Heart left ventricle (tissue), 16 donors: ENCODE measurements around the gene RAB43. TPM values are rescaled to one million over a fixed set of nuclear protein-coding genes. Genes with fewer than 3 reads are reported as not detected.

ENCODE experiments used
- ATAC-seq, 4 donors: fragments of 200-7000 bp; cut with Tn5 transposase; one replicate each; pipeline ENCODE4 v1.9.1; 2020 to 2022; ENCODE audit warnings: moderate library complexity in 4 of 4, mild to moderate bottlenecking in 3 of 4, moderate number of reproducible peaks in 1 of 4
- DNase-seq, 5 donors: peaks; one replicate each; pipeline ENCODE4 v3.0.0-alpha.2; 2020
- H3K27ac ChIP-seq, 12 donors: fragments of 200-600 bp; sonication (generic) in 4 of 12; one replicate each; pipeline versions ENCODE4 v1.5.0 to v1.8.0; 2016 to 2022; ENCODE audit warnings: mild to moderate bottlenecking in 2 of 12
- H3K27me3 ChIP-seq, 9 donors: fragments of 200-600 bp; sonication (generic) in 2 of 9; one replicate each; pipeline versions ENCODE4 v1.5.1 to v1.8.0; 2016 to 2022; ENCODE audit warnings: mild to moderate bottlenecking in 3 of 9
- H3K36me3 ChIP-seq, 9 donors: fragments of 200-600 bp; sonication (generic) in 2 of 9; one replicate each; pipeline versions ENCODE4 v1.5.0 to v1.8.0; 2018 to 2022; ENCODE audit warnings: mild to moderate bottlenecking in 2 of 9
- H3K4me1 ChIP-seq, 12 donors: fragments of 200-600 bp; sonication (generic) in 4 of 12; one replicate each; pipeline versions ENCODE4 v1.5.0 to v1.8.0; 2016 to 2022; ENCODE audit warnings: mild to moderate bottlenecking in 3 of 12
- H3K4me3 ChIP-seq, 12 donors: fragments of 200-600 bp; sonication (generic) in 4 of 12; one replicate each; pipeline versions ENCODE4 v1.5.0 to v1.8.0; 2017 to 2022; ENCODE audit warnings: mild to moderate bottlenecking in 9 of 12, moderate library complexity in 4 of 12
- H3K9me3 ChIP-seq, 12 donors: fragments of 200-600 bp; sonication (generic) in 4 of 12; one replicate each; pipeline versions ENCODE4 v1.5.0 to v1.8.0; 2016 to 2022; ENCODE audit warnings: mild to moderate bottlenecking in 1 of 12
- CTCF ChIP-seq, 12 donors: fragments of 200-600 bp; sonication (generic) in 4 of 12; IDR thresholded peaks; one replicate each; pipeline versions ENCODE4 v1.5.0 to v1.8.0; 2018 to 2022; ENCODE audit warnings: antibody characterized with exemption in 12 of 12, mild to moderate bottlenecking in 5 of 12
- POLR2A ChIP-seq, 2 donors: fragments of 450-650 bp; IDR thresholded peaks; one replicate each; pipeline ENCODE4 v1.6.1; 2017; ENCODE audit warnings: antibody characterized with exemption in 2 of 2, mild to moderate bottlenecking in 2 of 2, moderate library complexity in 2 of 2
- WGBS, 4 donors: extraction: QIAGEN DNeasy Blood & Tissue Kit in 2 of 4; methylation state at CpG; one replicate each; pipeline versions ENCODE4 v1.1.5 to v1.1.7; 2013 to 2018; 5-methylcytosine and 5-hydroxymethylcytosine counted together
- intact Hi-C, 10 donors: fragments of 100-400 bp; cut with DNase I; formaldehyde crosslinking; loops; one replicate each; pipeline versions ENCODE4 v1.11.1 to v1.14.2; 2022
- polyA plus RNA-seq, 2 donors: library from polyadenylated mRNA; stranded (reverse); fragments of 200-250 nt; gene quantifications; one replicate each; pipeline ENCODE4 v1.2.3, GENCODE V29; 2013
- total RNA-seq, 9 donors: library from RNA; depleted of rRNA in 2 of 9; stranded (reverse); fragments of >200 nt in 2 of 9; fragmentation: NEBNext Ultra II Directional in 3 of 9; extraction: Animal tissue kit (Norgen Biotek cat#: 25700) in 3 of 9; gene quantifications; one replicate each; pipeline versions ENCODE4 v1.1.0 to v1.2.4, GENCODE V29; 2016 to 2023
- donor health status: ischemic (EF 13 %, LVEDD 7.1; RV severe dilation, severe dysfunction).
- donor health status: healthy with polysubstance abuse.
- donor health status: DM: no; HTN: yes; CAD: no.
- donor health status: DM: no; HTN: no; CAD: no.
- donor health status: ischemic (EF 25% LVEDD 6.9; RV normal size, moderate dysfunction).
- donor health status: ischemic (EF 25% LVEDD 5.7; RV mildly dilated, moderate dysfunction).
- donor health status: healthy.
- donor health status: DM: yes; HTN: yes; CAD: no.
- donor health status: ischemic (EF 35%, LVEDD 5.7; RV mildly dilated, moderate dysfunction).
- donor health status: nonischemic (EF 11% LVEDD 7.7; RV severe dilation, severe dysfunction).
- donor health status: DM: yes; HTN: yes; CAD: no.
- donor health status: PGD.
- donor health status: ischemic (EF 29% LVEDD 5.4; RV normal size, mild dysfunction).
- donor health status: nonischemic (EF 23%, LVEDD 6.1; RV moderate dilation, normal function).

Gene RAB43
- total and polyA plus RNA-seq, 11 donors: 1.3 to 10.3 (median 3.3) TPM

DNA sequence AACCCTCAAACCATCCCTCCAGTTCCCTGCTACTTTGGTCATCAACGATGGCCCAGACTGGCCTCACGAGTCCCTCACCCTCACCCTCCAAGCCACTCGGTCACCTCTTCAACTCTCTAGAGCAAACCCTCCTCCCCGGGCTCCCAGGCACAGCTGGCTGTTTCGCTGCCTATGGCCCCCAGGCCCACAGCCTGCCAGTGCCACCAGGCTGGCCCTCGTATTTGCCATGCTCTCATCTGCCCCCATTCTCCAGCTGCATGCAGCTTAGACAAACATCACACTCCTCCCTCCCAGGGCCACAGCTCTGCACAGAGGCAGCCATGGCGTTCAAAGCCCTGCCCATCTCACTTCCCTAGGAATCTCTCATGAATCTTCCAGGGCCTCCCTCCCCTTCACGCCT lies 13.8 kb downstream of the RAB43 start:
- Histone ChIP-seq H3K27me3 (no peaks in the 10 kb centered on the region), H3K27ac (no peak overlapping the region), H3K9me3 (no peaks in the 10 kb centered on the region), H3K36me3 (peaks cover 0 to 69% (median 20%) of the 10 kb centered on the region in 9 donors), H3K4me3 (no peak overlapping the region), H3K4me1 (peaks cover 0 to 15% (median 3%) of the 10 kb centered on the region in 12 donors)
- no peak for TF ChIP-seq POLR2A (IDR thresholded peaks at IDR 0.05)
- no peak for TF ChIP-seq CTCF (IDR thresholded peaks at IDR 0.05)
- ATAC-seq: no peak
- intact Hi-C loops: no loop called here
- WGBS, 4 donors: 93 to 95% (median 94%) methylated on average over 8 of the region's 8 CpGs
- no peak for DNase-seq

GRCh38 chr3:129106866-129107565 lies 14.6 kb downstream of the RAB43 start:
- 69 to 81% (median 76%) methylated on average over 19 of the region's 19 CpGs for WGBS, 4 donors
- H3K36me3 ChIP-seq: peaks cover 0 to 62% (median 16%) of the 10 kb centered on the region in 9 donors
- peaks cover 0 to 19% (median 3%) of the 10 kb centered on the region in 12 donors for H3K4me1 ChIP-seq
- H3K4me3 ChIP-seq: no peak overlapping the region
- intact Hi-C loops: no loop called here
- DNase-seq: no peak
- TF ChIP-seq CTCF (IDR thresholded peaks at IDR 0.05) (no peak), POLR2A (IDR thresholded peaks at IDR 0.05) (no peak)
- H3K27ac ChIP-seq: no peak overlapping the region
- no peaks in the 10 kb centered on the region for H3K27me3 ChIP-seq
- no peaks in the 10 kb centered on the region for H3K9me3 ChIP-seq
- ATAC-seq: no peak

DNA sequence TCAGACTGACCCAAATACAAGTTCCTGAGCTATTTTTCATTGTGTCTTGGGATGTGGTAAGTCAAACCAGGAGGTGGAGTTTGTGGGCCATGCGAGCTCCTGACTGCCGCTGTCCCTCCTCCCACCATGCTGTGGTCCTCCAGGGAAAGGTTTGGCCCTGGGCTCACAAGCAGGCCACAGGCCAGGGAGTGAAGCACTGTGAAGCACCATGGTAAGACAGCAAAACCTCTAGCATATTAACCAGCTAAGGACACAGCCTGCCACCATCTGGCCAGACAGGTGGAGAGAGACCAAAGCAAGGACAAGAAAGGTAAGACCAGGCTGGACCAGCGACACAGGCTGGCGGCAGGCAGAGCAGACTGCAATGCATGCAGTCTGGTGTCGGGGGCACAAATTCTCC lies 15.3 kb downstream of the RAB43 start:
- Histone ChIP-seq H3K4me3 (no peak overlapping the region), H3K27me3 (no peaks in the 10 kb centered on the region), H3K9me3 (no peaks in the 10 kb centered on the region), H3K27ac (no peak overlapping the region), H3K4me1 (peaks cover 0 to 26% (median 7%) of the 10 kb centered on the region in 12 donors), H3K36me3 (peaks cover 0 to 61% (median 16%) of the 10 kb centered on the region in 9 donors)
- TF ChIP-seq CTCF (IDR thresholded peaks at IDR 0.05): peak in 1 of 12 donors; percentile 11
- TF ChIP-seq POLR2A (IDR thresholded peaks at IDR 0.05): no peak
- intact Hi-C loops: no loop called here
- DNase-seq (no peak), ATAC-seq (peak in 2 of 4 donors; percentile 40 to 71)
- WGBS, 4 donors: 85 to 93% (median 89%) methylated on average over 5 of the region's 5 CpGs

DNA sequence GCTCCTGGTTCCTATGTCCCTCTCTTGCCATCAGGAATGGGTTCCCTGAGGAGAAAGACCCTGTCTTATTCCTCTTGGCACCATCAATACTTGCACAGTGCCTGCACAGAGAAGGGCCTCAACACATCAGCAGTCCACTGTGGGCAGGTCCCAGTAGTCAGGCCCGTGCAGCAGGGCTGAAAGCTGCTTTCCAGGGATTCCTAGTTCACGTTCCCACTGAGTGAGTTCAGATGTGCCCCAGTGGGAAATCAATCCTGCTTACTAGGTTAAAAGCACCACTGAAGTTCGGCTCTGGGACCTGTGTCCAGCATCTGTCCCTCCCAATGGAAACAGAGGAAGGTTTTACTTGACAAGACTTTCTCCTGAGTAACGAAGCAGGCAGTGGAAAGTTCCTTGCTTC lies 15.7 kb downstream of the RAB43 start:
- ATAC-seq (no peak), DNase-seq (no peak)
- Histone ChIP-seq H3K4me3 (no peak overlapping the region), H3K36me3 (peaks cover 0 to 57% (median 12%) of the 10 kb centered on the region in 9 donors), H3K27ac (no peak overlapping the region), H3K4me1 (peaks cover 0 to 30% (median 11%) of the 10 kb centered on the region in 12 donors), H3K9me3 (no peaks in the 10 kb centered on the region), H3K27me3 (no peaks in the 10 kb centered on the region)
- intact Hi-C loops: no loop called here
- TF ChIP-seq CTCF (IDR thresholded peaks at IDR 0.05) (no peak), POLR2A (IDR thresholded peaks at IDR 0.05) (no peak)
- 70 to 83% (median 76%) methylated on average over 4 of the region's 4 CpGs for WGBS, 4 donors
